SH-SY5Y (cell line): ENCODE measurements around the gene AGAP1.

Source experiments
- GATA2 ChIP-seq: IDR thresholded peaks from 2 replicates; pipeline ENCODE4 v1.6.1; 2011; ENCODE audit warnings: mild to moderate bottlenecking, low read depth, low read length
- GATA3 ChIP-seq: IDR thresholded peaks from 2 replicates; pipeline ENCODE4 v1.6.1; 2011; ENCODE audit warnings: low read depth, mild to moderate bottlenecking, low read length, moderate library complexity

- TF ChIP-seq GATA2 (no peak), GATA3 (no peak)
These were observed 48.7 kb upstream of the AGAP1 start for GRCh38 chr2:235445116-235445515.
